ENCODE data around the gene RNF182. TPM values are rescaled to one million over a fixed set of nuclear protein-coding genes. Genes with fewer than 3 reads are reported as not detected.
A peak's percentile ranks its signal among the peaks of the same experiment; 100 is the strongest.

Gene RNF182
- total and polyA plus RNA-seq, 2 donors (not counting 3 experiments of a cell fraction or from before 2014, with no cell fraction given) = 0.43 to 0.93 TPM

DNA sequence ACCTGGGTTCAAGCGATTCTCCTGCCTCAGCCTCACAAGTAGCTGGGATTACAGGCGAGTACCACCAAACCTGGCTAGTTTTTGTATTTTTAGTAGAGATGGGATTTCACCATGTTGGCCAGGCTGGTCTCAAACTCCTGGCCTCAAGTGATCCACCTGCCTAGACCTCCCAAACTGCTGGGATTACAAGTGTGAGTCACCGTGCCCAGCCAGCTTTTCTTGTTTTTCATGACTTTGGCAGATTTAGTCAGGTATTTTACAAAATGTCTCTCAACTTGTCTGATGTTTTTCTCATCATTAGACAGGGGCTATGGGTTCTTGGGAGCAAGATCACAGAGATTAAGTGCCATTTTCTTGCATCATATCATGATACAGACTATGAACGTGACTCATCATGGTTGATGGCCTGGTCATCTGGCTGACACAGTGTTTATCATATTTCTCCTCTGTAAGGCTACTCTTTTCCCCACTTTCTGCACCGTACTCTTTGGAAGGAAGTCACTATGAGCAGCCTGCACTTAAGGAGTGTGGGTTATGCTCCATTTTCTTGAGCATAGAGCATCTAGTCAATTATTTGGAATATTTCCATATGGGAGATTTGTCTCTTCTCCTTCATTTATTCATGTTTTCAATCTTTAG lies 67.8 kb downstream of the RNF182 start:
- Histone ChIP-seq H3K4me3 (replicated peaks in 1 of 3; ENCODE audit: insufficient read depth in 1 of 3, low read depth in 1 of 3, low read length in 3 of 3) (no peak overlapping the region), H3K4me2 (ENCODE audit: insufficient read depth, low read length) (no peak overlapping the region), H3K4me1 (ENCODE audit: control insufficient read depth, extremely low read depth, insufficient read depth, low read length) (no peaks in the 10 kb centered on the region), H3K36me3 (ENCODE audit: control insufficient read depth in 2 of 2, extremely low read depth in 1 of 2, insufficient read depth in 2 of 2, low read length in 2 of 2) (no peaks in the 10 kb centered on the region), H4K20me1 (replicated peaks; ENCODE audit: control insufficient read depth, extremely low read depth, insufficient read depth, low read length) (no peaks in the 10 kb centered on the region), H3K9me3 (replicated peaks; ENCODE audit: control insufficient read depth, insufficient read depth, low read length) (no peaks in the 10 kb centered on the region), H3K27ac (ENCODE audit: insufficient read depth, low read depth, low read length) (no peak overlapping the region), H3K79me2 (ENCODE audit: control insufficient read depth, insufficient read depth, low read length) (no peaks in the 10 kb centered on the region), H3K27me3 (ENCODE audit: control insufficient read depth in 2 of 2, insufficient read depth in 2 of 2, low read length in 2 of 2) (no peaks in the 10 kb centered on the region), H2AFZ (ENCODE audit: low read depth, low read length) (no peak overlapping the region), H3K9ac (replicated peaks; ENCODE audit: extremely low read depth, insufficient read depth, low read length) (no peak overlapping the region), H3K9me1 (replicated peaks; ENCODE audit: control insufficient read depth, extremely low read depth, insufficient read depth, low read length) (no peaks in the 10 kb centered on the region)
- intact Hi-C loops (cut with micrococcal nuclease) = no loop called here
- dilution Hi-C loops (cut with MboI; ENCODE audit: extremely low pct_ligation_motif_present, low sequenced_read_pairs) = no loop called here
- FAIRE-seq (no peak), DNase-seq (ENCODE audit: low read depth, low spot score) (no peak)
- no TSS peak for BruUV-seq (replicated peaks)
- ChIA-PET POLR2A (no interaction called here), CTCF (interaction anchor here (1.6 kb wide), 1 partner anchor 84 kb away, joined by 3 read pairs; no protein-coding TSS in a partner anchor)
- TF ChIP-seq FOS (IDR thresholded peaks at IDR 0.05; ENCODE audit: borderline replicate concordance, insufficient read depth, low read length) (peak; percentile 8), MYC (IDR thresholded peaks at IDR 0.05; ENCODE audit: low read depth, low read length) (no peak)

DNA sequence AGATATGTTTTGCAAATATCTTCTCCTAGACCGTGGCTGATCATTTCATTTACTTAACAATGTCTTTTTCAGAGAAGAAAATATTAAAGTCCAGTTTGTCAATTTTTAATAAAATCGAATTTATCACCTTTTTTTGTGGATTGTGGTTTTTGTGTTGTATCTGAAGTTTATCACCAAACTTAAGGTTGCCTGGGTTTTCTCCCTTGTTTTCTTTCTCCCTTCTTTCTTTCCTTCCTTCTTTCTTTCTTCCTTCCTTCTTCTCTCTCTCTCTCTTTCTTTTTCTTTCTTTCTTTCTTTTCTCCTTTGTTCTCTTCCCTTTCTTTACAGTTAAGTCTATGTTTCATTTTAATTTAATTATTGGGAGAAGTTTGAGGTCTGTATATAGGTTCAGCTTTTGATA lies 68.7 kb downstream of the RNF182 start:
- Histone ChIP-seq H3K9ac (replicated peaks; ENCODE audit: extremely low read depth, insufficient read depth, low read length) (no peak overlapping the region), H3K27ac (ENCODE audit: insufficient read depth, low read depth, low read length) (no peak overlapping the region), H3K4me2 (ENCODE audit: insufficient read depth, low read length) (no peak overlapping the region), H3K4me1 (ENCODE audit: control insufficient read depth, extremely low read depth, insufficient read depth, low read length) (no peaks in the 10 kb centered on the region), H3K79me2 (ENCODE audit: control insufficient read depth, insufficient read depth, low read length) (no peaks in the 10 kb centered on the region), H2AFZ (ENCODE audit: low read depth, low read length) (no peak overlapping the region), H3K9me1 (replicated peaks; ENCODE audit: control insufficient read depth, extremely low read depth, insufficient read depth, low read length) (no peaks in the 10 kb centered on the region), H3K4me3 (replicated peaks in 1 of 3; ENCODE audit: insufficient read depth in 1 of 3, low read depth in 1 of 3, low read length in 3 of 3) (no peak overlapping the region), H4K20me1 (replicated peaks; ENCODE audit: control insufficient read depth, extremely low read depth, insufficient read depth, low read length) (no peaks in the 10 kb centered on the region), H3K36me3 (ENCODE audit: control insufficient read depth in 2 of 2, extremely low read depth in 1 of 2, insufficient read depth in 2 of 2, low read length in 2 of 2) (no peaks in the 10 kb centered on the region), H3K27me3 (ENCODE audit: control insufficient read depth in 2 of 2, insufficient read depth in 2 of 2, low read length in 2 of 2) (no peaks in the 10 kb centered on the region), H3K9me3 (replicated peaks; ENCODE audit: control insufficient read depth, insufficient read depth, low read length) (no peaks in the 10 kb centered on the region)
- dilution Hi-C loops (cut with MboI; ENCODE audit: extremely low pct_ligation_motif_present, low sequenced_read_pairs) (no loop called here), intact Hi-C loops (cut with micrococcal nuclease) (no loop called here)
- TF ChIP-seq MYC (IDR thresholded peaks at IDR 0.05; ENCODE audit: low read depth, low read length) (no peak), GATA2 (IDR thresholded peaks at IDR 0.05; ENCODE audit: insufficient read depth, insufficient read length, low read depth, low read length) (no peak), POLR2AphosphoS5 (IDR thresholded peaks at IDR 0.05; ENCODE audit: insufficient read depth, low read depth, low read length) (no peak), FOS (IDR thresholded peaks at IDR 0.05; ENCODE audit: borderline replicate concordance, insufficient read depth, low read length) (no peak), EZH2 (IDR thresholded peaks at IDR 0.05; ENCODE audit: borderline replicate concordance, low read depth, low read length, severe bottlenecking) (no peak), JUN (IDR thresholded peaks at IDR 0.05; ENCODE audit: borderline replicate concordance, insufficient read depth, insufficient read length, low read depth) (no peak), POLR2A (IDR thresholded peaks at IDR 0.05; ENCODE audit: low read depth, low read length) (no peak)
- TF ChIP-seq, protein P1, sequence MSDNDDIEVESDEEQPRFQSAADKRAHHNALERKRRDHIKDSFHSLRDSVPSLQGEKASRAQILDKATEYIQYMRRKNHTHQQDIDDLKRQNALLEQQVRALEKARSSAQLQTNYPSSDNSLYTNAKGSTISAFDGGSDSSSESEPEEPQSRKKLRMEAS (IDR thresholded peaks at IDR 0.05; ENCODE audit: insufficient read depth, insufficient read length) = no peak
- TF ChIP-seq, protein P2, sequence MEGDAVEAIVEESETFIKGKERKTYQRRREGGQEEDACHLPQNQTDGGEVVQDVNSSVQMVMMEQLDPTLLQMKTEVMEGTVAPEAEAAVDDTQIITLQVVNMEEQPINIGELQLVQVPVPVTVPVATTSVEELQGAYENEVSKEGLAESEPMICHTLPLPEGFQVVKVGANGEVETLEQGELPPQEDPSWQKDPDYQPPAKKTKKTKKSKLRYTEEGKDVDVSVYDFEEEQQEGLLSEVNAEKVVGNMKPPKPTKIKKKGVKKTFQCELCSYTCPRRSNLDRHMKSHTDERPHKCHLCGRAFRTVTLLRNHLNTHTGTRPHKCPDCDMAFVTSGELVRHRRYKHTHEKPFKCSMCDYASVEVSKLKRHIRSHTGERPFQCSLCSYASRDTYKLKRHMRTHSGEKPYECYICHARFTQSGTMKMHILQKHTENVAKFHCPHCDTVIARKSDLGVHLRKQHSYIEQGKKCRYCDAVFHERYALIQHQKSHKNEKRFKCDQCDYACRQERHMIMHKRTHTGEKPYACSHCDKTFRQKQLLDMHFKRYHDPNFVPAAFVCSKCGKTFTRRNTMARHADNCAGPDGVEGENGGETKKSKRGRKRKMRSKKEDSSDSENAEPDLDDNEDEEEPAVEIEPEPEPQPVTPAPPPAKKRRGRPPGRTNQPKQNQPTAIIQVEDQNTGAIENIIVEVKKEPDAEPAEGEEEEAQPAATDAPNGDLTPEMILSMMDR (IDR thresholded peaks at IDR 0.05; ENCODE audit: extremely low read depth in 1 of 2, insufficient read depth in 1 of 2, low read depth in 1 of 2, low read length in 2 of 2) = no peak
- DNase-seq (ENCODE audit: low read depth, low spot score) (no peak), FAIRE-seq (no peak)
- CTCF ChIA-PET = no interaction called here
- no TSS peak for BruUV-seq (replicated peaks)
- POLR2A ChIA-PET = no interaction called here

All from endothelial cell of umbilical vein (primary cell).